A549 (cell line): Measurements from ENCODE around the gene NDUFB10. TPM values are rescaled to one million over a fixed set of nuclear protein-coding genes. Genes with fewer than 3 reads are reported as not detected.
"Not testable (repeated sequence)": the region's sequence is repeated elsewhere in the genome, so short reads cannot be mapped to it uniquely, and the experiment has no call there.

Source experiments
- ATAC-seq, 2 experiments: fragments of 200-7000 bp in 1 of 2; fragments of >200 bp in 1 of 2; cut with Nextera tagmentation in 1 of 2; cut with Tn5 transposase in 1 of 2; 3 replicates each; pipeline versions ENCODE4 v1.8.0 to v1.9.1; 2018 to 2020; ENCODE audit warnings: mild to moderate bottlenecking in 1 of 2, moderate library complexity in 1 of 2
- CTCF ChIA-PET: fragments of 300-600 bp; sonication (Branson Sonifier 250); formaldehyde crosslinking; extraction: SDS; loops from one replicate; lab custom pipeline; 2021; ENCODE audit warnings: antibody characterized with exemption, inconsistent platforms; lab: Yijun Ruan, JAX
- POLR2A ChIA-PET: fragments of 350-600 bp; formaldehyde crosslinking; extraction: SDS; loops from one replicate; lab custom pipeline; 2021; ENCODE audit warnings: antibody characterized with exemption, inconsistent platforms; lab: Yijun Ruan, JAX
- DNase-seq, 2 experiments: peaks; one replicate each; pipeline versions ENCODE4 v3.0.0 to v3.0.0-alpha.2; 2011 to 2016; ENCODE audit warnings: low read depth in 1 of 2, low spot score in 1 of 2
- FAIRE-seq: peaks from 2 replicates; lab custom pipeline; 2011; peaks lifted over from hg19 to GRCh38; lab: Jason Lieb, UNC
- H3K27ac ChIP-seq, 2 experiments: fragments of >200 bp; sonication (Bioruptor Twin); formaldehyde crosslinking; 3 replicates each; pipeline ENCODE4 v1.5.1; 2016 to 2017
- H3K4me1 ChIP-seq: fragments of >200 bp; sonication (Bioruptor Twin); formaldehyde crosslinking; 3 replicates; pipeline ENCODE4 v1.6.1; 2016
- H3K4me2 ChIP-seq: fragments of >200 bp; sonication (Bioruptor Twin); formaldehyde crosslinking; 3 replicates; pipeline ENCODE4 v1.6.1; 2016
- H3K4me3 ChIP-seq: fragments of >200 bp; sonication (Bioruptor Twin); formaldehyde crosslinking; 3 replicates; pipeline ENCODE4 v1.5.1; 2016
- H3K9me3 ChIP-seq: fragments of >200 bp; sonication (Bioruptor Twin); formaldehyde crosslinking; 3 replicates; pipeline ENCODE4 v1.6.1; 2016
- BHLHE40 ChIP-seq: IDR thresholded peaks from 2 replicates; pipeline ENCODE4 v1.6.1; 2012; ENCODE audit warnings: low read depth, low read length, inconsistent platforms
- CEBPB ChIP-seq, 2 experiments: fragments of >200 bp in 1 of 2; sonication (Bioruptor Twin) in 1 of 2; formaldehyde crosslinking in 1 of 2; IDR thresholded peaks; 2 replicates each; pipeline ENCODE4 v1.6.1; 2012 to 2016
- EHMT2 ChIP-seq: fragments of 200-600 bp; sonication (generic); IDR thresholded peaks from 2 replicates; pipeline ENCODE4 v1.6.1; 2016; ENCODE audit warnings: antibody characterized with exemption, low read depth, mild to moderate bottlenecking, moderate library complexity
- EP300 ChIP-seq, 2 experiments: fragments of >200 bp; sonication (Bioruptor Twin); formaldehyde crosslinking; IDR thresholded peaks; 2 replicates in 1 of 2; 3 replicates in 1 of 2; pipeline ENCODE4 v1.6.1; 2016 to 2017
- GATA3 ChIP-seq: IDR thresholded peaks from 2 replicates; pipeline ENCODE4 v1.6.1; 2012; ENCODE audit warnings: borderline replicate concordance
- HOXA7 ChIP-seq: fragments of 250-450 bp; sonication (Bioruptor Pico); IDR thresholded peaks from 2 replicates; pipeline ENCODE4 v1.5.0; 2020; ENCODE audit warnings: mild to moderate bottlenecking, moderate library complexity
- HOXB13 ChIP-seq: fragments of 250-450 bp; sonication (Bioruptor Pico); IDR thresholded peaks from 2 replicates; pipeline ENCODE4 v1.5.0; 2020; ENCODE audit warnings: low read depth, mild to moderate bottlenecking, moderate library complexity
- HOXB5 ChIP-seq: fragments of 250-450 bp; sonication (Bioruptor Pico); IDR thresholded peaks from 2 replicates; pipeline ENCODE4 v1.5.0; 2020; ENCODE audit warnings: mild to moderate bottlenecking, moderate library complexity
- MAFK ChIP-seq: fragments of 450-650 bp; IDR thresholded peaks from 2 replicates; pipeline ENCODE4 v1.6.1; 2014; ENCODE audit not compliant: partially characterized antibody
- PHF8 ChIP-seq: fragments of 200-600 bp; sonication (generic); IDR thresholded peaks from 2 replicates; pipeline ENCODE4 v1.6.1; 2016; ENCODE audit warnings: low read depth, mild to moderate bottlenecking, antibody characterized with exemption, moderate library complexity, borderline replicate concordance
- POLR2AphosphoS2 ChIP-seq: conservative IDR thresholded peaks from 2 replicates; pipeline ENCODE4 v1.6.1; 2012; ENCODE audit warnings: low read length, improper control_type of control experiment, inconsistent platforms
- RNF2 ChIP-seq: fragments of 200-600 bp; sonication (generic); IDR thresholded peaks from 2 replicates; pipeline ENCODE4 v1.6.1; 2016; ENCODE audit warnings: low read depth, mild to moderate bottlenecking, antibody characterized with exemption, moderate library complexity, borderline replicate concordance
- WGBS: methylation state at CpG from one replicate; pipeline ENCODE4 v1.1.6; 2017; ENCODE audit errors: missing lambda C conversion rate; 5-methylcytosine and 5-hydroxymethylcytosine counted together
- polyA plus RNA-seq, 4 experiments: library from polyadenylated mRNA; depleted of rRNA in 3 of 4; stranded (reverse); fragments of >200 nt; fragmentation: RNase III in 1 of 4; extraction: RNeasy Plus Mini Kit Qiagen cat#74134 plus additional on column Dnase treatment in 1 of 4; gene quantifications; 2 replicates in 3 of 4; 3 replicates in 1 of 4; pipeline ENCODE4 v1.2.3, GENCODE V29; 2011 to 2017
- TF ChIP-seq, protein P1 (sequence below): IDR thresholded peaks from 2 replicates; pipeline ENCODE4 v1.6.1; 2012
- TF ChIP-seq, protein P2 (sequence below): fragments of 200-600 bp; sonication (generic); IDR thresholded peaks from 2 replicates; pipeline ENCODE4 v1.6.1; 2016; ENCODE audit warnings: antibody characterized with exemption, mild to moderate bottlenecking, moderate library complexity
- TF ChIP-seq, protein P3 (sequence below): fragments of >200 bp; sonication (Bioruptor Twin); formaldehyde crosslinking; IDR thresholded peaks from 3 replicates; pipeline ENCODE4 v1.6.1; 2016
- TF ChIP-seq, protein P4 (sequence below): fragments of 150-350 bp; IDR thresholded peaks from 2 replicates; pipeline ENCODE4 v1.6.1; 2014; ENCODE audit warnings: low read depth, mild to moderate bottlenecking, low read length

The NDUFB10 gene
- polyA plus RNA-seq, 2 of the 4 experiments (the other 2 are of a cell fraction) = 198 to 389 TPM

DNA sequence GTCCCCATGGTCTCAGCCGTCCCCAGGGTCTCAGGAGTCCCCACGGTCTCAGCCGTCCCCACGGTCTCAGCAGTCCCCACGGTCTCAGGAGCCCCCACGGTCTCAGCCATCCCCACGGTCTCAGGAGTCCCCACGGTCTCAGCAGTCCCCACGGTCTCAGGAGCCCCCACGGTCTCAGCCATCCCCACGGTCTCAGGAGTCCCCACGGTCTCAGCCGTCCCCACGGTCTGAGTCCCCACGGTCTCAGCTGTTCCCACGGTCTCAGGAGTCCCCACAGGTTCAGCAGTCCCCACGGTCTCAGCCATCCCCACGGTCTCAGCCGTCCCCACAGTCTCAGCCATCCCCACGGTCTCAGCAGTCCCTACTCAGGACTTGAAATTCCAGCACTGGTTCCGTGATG is 39.2 kb upstream of the NDUFB10 start:
- H3K9me3 ChIP-seq, DNase-seq, H3K4me2 ChIP-seq, H3K4me3 ChIP-seq, ATAC-seq, H3K27ac ChIP-seq, POLR2A ChIA-PET, FAIRE-seq: not testable (repeated sequence)
- WGBS = 65% methylated on average over 20 of the region's 21 CpGs
- peaks cover 38% of the 10 kb centered on the region for H3K4me1 ChIP-seq
- CTCF ChIA-PET = interaction anchor here (0.6 to 2.5 kb wide), 2 partner anchors 9 to 12 kb away, joined by 3 to 20 read pairs; no protein-coding TSS in a partner anchor

DNA sequence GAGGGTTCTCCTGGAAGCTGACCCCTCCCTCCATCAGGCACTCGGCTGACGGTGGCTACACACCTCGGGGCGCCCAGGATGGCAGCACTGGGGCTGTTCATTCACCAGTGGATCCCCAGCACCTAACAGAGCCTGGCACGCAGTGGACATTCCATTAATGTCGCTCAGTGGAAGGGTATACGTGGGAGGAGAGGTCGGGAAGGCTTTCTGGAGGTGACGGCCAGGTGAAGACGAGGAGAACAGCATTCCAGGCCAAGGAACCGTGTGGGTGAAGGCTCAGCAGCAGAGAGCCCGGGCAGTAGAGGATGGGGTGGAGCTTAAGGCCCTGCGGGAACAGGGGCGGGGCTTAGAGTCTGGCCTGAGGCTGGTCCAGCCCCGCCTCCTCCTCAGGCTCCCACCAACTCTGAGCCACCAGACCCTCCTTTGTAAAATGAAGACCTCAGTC is 38.6 kb upstream of the NDUFB10 start:
- H3K4me2 ChIP-seq = peak overlapping the region; percentile 17; the same call in 1 of the 3 replicates
- H3K4me3 ChIP-seq = no peak overlapping the region
- no peak for TF ChIP-seq HOXB13 (CRISPR knock-in tag)
- no peak for TF ChIP-seq RNF2
- TF ChIP-seq, protein P1, sequence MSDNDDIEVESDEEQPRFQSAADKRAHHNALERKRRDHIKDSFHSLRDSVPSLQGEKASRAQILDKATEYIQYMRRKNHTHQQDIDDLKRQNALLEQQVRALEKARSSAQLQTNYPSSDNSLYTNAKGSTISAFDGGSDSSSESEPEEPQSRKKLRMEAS = no peak
- TF ChIP-seq, protein P2, sequence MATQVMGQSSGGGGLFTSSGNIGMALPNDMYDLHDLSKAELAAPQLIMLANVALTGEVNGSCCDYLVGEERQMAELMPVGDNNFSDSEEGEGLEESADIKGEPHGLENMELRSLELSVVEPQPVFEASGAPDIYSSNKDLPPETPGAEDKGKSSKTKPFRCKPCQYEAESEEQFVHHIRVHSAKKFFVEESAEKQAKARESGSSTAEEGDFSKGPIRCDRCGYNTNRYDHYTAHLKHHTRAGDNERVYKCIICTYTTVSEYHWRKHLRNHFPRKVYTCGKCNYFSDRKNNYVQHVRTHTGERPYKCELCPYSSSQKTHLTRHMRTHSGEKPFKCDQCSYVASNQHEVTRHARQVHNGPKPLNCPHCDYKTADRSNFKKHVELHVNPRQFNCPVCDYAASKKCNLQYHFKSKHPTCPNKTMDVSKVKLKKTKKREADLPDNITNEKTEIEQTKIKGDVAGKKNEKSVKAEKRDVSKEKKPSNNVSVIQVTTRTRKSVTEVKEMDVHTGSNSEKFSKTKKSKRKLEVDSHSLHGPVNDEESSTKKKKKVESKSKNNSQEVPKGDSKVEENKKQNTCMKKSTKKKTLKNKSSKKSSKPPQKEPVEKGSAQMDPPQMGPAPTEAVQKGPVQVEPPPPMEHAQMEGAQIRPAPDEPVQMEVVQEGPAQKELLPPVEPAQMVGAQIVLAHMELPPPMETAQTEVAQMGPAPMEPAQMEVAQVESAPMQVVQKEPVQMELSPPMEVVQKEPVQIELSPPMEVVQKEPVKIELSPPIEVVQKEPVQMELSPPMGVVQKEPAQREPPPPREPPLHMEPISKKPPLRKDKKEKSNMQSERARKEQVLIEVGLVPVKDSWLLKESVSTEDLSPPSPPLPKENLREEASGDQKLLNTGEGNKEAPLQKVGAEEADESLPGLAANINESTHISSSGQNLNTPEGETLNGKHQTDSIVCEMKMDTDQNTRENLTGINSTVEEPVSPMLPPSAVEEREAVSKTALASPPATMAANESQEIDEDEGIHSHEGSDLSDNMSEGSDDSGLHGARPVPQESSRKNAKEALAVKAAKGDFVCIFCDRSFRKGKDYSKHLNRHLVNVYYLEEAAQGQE = no peak
- no peak for TF ChIP-seq CEBPB (IDR thresholded peaks at IDR 0.05)
- TF ChIP-seq, protein P3, sequence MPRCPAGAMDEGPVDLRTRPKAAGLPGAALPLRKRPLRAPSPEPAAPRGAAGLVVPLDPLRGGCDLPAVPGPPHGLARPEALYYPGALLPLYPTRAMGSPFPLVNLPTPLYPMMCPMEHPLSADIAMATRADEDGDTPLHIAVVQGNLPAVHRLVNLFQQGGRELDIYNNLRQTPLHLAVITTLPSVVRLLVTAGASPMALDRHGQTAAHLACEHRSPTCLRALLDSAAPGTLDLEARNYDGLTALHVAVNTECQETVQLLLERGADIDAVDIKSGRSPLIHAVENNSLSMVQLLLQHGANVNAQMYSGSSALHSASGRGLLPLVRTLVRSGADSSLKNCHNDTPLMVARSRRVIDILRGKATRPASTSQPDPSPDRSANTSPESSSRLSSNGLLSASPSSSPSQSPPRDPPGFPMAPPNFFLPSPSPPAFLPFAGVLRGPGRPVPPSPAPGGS = no peak
- TF ChIP-seq MAFK = no peak
- TF ChIP-seq PHF8 = no peak
- no peak for TF ChIP-seq POLR2AphosphoS2
- TF ChIP-seq HOXA7 (CRISPR knock-in tag) = no peak
- TF ChIP-seq HOXB5 (CRISPR knock-in tag) = no peak
- TF ChIP-seq GATA3 = no peak
- TF ChIP-seq, protein P4, sequence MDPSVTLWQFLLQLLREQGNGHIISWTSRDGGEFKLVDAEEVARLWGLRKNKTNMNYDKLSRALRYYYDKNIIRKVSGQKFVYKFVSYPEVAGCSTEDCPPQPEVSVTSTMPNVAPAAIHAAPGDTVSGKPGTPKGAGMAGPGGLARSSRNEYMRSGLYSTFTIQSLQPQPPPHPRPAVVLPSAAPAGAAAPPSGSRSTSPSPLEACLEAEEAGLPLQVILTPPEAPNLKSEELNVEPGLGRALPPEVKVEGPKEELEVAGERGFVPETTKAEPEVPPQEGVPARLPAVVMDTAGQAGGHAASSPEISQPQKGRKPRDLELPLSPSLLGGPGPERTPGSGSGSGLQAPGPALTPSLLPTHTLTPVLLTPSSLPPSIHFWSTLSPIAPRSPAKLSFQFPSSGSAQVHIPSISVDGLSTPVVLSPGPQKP = no peak
- TF ChIP-seq EP300 (IDR thresholded peaks at IDR 0.05) = no peak
- no peak for TF ChIP-seq EHMT2
- TF ChIP-seq BHLHE40 = no peak
- 40% methylated on average over 15 of the region's 15 CpGs for WGBS
- ChIA-PET CTCF (interaction anchor here (1.1 to 2.5 kb wide), 2 partner anchors 8 to 102 kb away, joined by 3 to 20 read pairs; no protein-coding TSS in a partner anchor), POLR2A (no interaction called here)
- FAIRE-seq (no peak), DNase-seq (peak in 1 of 2 experiments; percentile 53), ATAC-seq (peak in 1 of 2 experiments; percentile 46; a peak in 3 of 6 replicates)
- H3K4me1 ChIP-seq = peaks cover 37% of the 10 kb centered on the region
- H3K9me3 ChIP-seq = no peaks in the 10 kb centered on the region
- peak overlapping the region in 1 of 2 experiments; percentile 40; a peak in 2 of 6 replicates for H3K27ac ChIP-seq
